Esophagus muscularis mucosa (tissue), 3 donors: ENCODE results near the gene AKNAD1.

Experiments used
- EP300 ChIP-seq: sonication (generic); formaldehyde crosslinking; IDR thresholded peaks from one replicate; pipeline ENCODE4 v1.6.1; 2017; ENCODE audit warnings: antibody characterized with exemption
- TF ChIP-seq, protein P1 (sequence below), 3 experiments: fragments of 200-600 bp in 2 of 3; fragments of 450-650 bp in 1 of 3; sonication (generic) in 2 of 3; IDR thresholded peaks; one replicate each; pipeline ENCODE4 v1.5.1; 2017 to 2019; ENCODE audit warnings: antibody characterized with exemption in 3 of 3, mild to moderate bottlenecking in 2 of 3, moderate library complexity in 1 of 3

GRCh38 chr1:108861566-108861965 lies 4.7 kb upstream of the AKNAD1 start:
- TF ChIP-seq EP300, result no peak
- TF ChIP-seq, protein P1, sequence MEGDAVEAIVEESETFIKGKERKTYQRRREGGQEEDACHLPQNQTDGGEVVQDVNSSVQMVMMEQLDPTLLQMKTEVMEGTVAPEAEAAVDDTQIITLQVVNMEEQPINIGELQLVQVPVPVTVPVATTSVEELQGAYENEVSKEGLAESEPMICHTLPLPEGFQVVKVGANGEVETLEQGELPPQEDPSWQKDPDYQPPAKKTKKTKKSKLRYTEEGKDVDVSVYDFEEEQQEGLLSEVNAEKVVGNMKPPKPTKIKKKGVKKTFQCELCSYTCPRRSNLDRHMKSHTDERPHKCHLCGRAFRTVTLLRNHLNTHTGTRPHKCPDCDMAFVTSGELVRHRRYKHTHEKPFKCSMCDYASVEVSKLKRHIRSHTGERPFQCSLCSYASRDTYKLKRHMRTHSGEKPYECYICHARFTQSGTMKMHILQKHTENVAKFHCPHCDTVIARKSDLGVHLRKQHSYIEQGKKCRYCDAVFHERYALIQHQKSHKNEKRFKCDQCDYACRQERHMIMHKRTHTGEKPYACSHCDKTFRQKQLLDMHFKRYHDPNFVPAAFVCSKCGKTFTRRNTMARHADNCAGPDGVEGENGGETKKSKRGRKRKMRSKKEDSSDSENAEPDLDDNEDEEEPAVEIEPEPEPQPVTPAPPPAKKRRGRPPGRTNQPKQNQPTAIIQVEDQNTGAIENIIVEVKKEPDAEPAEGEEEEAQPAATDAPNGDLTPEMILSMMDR (IDR thresholded peaks at IDR 0.05), result no peak
